ENCODE results near the gene FOSL1. TPM values are rescaled to one million over a fixed set of nuclear protein-coding genes. Genes with fewer than 3 reads are reported as not detected.

FOSL1 gene
- total and polyA plus RNA-seq, 2 donors (not counting 1 experiment from before 2014, with no cell fraction given): 3.5 to 8.8 TPM

DNA sequence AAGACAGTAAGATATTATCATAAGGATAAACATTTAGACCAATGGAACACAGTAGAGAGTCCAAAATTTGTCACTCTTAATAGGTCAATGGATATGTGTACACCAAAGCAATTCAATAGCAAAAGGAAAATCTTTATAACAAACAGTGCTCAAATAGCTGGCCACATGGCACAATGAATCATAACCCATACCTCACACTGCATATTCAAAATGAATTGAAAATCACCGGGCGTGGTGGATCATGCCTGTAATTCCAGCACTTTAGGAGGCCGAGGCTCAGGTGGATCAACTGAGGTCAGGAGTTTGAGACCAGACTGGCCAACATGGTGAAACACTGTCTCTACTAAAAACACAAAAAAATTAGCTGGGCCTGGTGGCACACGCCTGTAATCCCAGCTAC is 58.0 kb downstream of the FOSL1 start:
- H4K20me1 ChIP-seq (ENCODE audit: control insufficient read depth, extremely low read depth, insufficient read depth, low read length): no peaks in the 10 kb centered on the region
- no peak overlapping the region for H3K27ac ChIP-seq (ENCODE audit: insufficient read depth, low read length)
- H3K4me3 ChIP-seq (replicated peaks in 1 of 4; ENCODE audit: control extremely low read depth in 1 of 4, insufficient read depth in 1 of 4, low read depth in 3 of 4, low read length in 4 of 4): no peak overlapping the region
- no peak for TF ChIP-seq EZH2 (IDR thresholded peaks at IDR 0.05; ENCODE audit: low read length, missing control alignments)
- no peak for TF ChIP-seq CTCF (conservative IDR thresholded peaks at IDR 0.05 in 1 of 2, IDR thresholded peaks at IDR 0.05 in 1 of 2; ENCODE audit: low read depth in 1 of 2, low read length in 2 of 2)
- no peak overlapping the region for H3K4me2 ChIP-seq (ENCODE audit: extremely low read depth, insufficient read depth, low read length)
- no peaks in the 10 kb centered on the region for H3K27me3 ChIP-seq (ENCODE audit: control insufficient read depth, insufficient read depth, low read length)
- H3K36me3 ChIP-seq (ENCODE audit: control insufficient read depth, insufficient read depth, low read length): no peaks in the 10 kb centered on the region
- H3K9ac ChIP-seq (ENCODE audit: insufficient read depth, low read length): no peak overlapping the region
- H2AFZ ChIP-seq (ENCODE audit: low read length): no peak overlapping the region
- no peak for DNase-seq (ENCODE audit: low read depth in 2 of 2)
- H3K79me2 ChIP-seq (ENCODE audit: control insufficient read depth, insufficient read depth, low read length): no peaks in the 10 kb centered on the region
- no peaks in the 10 kb centered on the region for H3K9me3 ChIP-seq (ENCODE audit: control insufficient read depth, insufficient read depth, low read depth, low read length)
- no peaks in the 10 kb centered on the region for H3K4me1 ChIP-seq (ENCODE audit: control insufficient read depth, extremely low read depth, insufficient read depth, low read length)

Other genes with a start within 250 kb of the FOSL1 start
- 13.9 and 15.7 TPM in 2 replicates for gene RELA, start 237.5 kb downstream of the FOSL1 start, total RNA-seq
- gene RELA, start 237.5 kb downstream of the FOSL1 start, polyA plus RNA-seq: 23.0 and 31.8 TPM in 2 replicates
- 31.3 and 50.4 TPM in 2 replicates for gene KAT5, start 188.1 kb downstream of the FOSL1 start, total RNA-seq
- 27.8 and 34.0 TPM in 2 replicates for gene KAT5, start 188.1 kb downstream of the FOSL1 start, polyA plus RNA-seq
- gene RNASEH2C, start 179.6 kb downstream of the FOSL1 start, total RNA-seq: 19.5 and 29.1 TPM in 2 replicates
- gene RNASEH2C, start 179.6 kb downstream of the FOSL1 start, polyA plus RNA-seq: 12.6 and 17.9 TPM in 2 replicates
- gene AP5B1, start 119.4 kb downstream of the FOSL1 start, total RNA-seq: 5.1 and 6.3 TPM in 2 replicates
- 1.6 and 2.0 TPM in 2 replicates for gene AP5B1, start 119.4 kb downstream of the FOSL1 start, polyA plus RNA-seq
- gene OVOL1, start 113.3 kb downstream of the FOSL1 start, total RNA-seq: not detected in 2 replicates
- gene OVOL1, start 113.3 kb downstream of the FOSL1 start, polyA plus RNA-seq: not detected in 2 replicates
- 2.3 and 3.1 TPM in 2 replicates for gene SNX32, start 66.4 kb downstream of the FOSL1 start, total RNA-seq
- gene SNX32, start 66.4 kb downstream of the FOSL1 start, polyA plus RNA-seq: 0.33 and 0.66 TPM in 2 replicates
- gene CFL1, start 42.2 kb downstream of the FOSL1 start, total RNA-seq: 486 and 680 TPM in 2 replicates
- gene CFL1, start 42.2 kb downstream of the FOSL1 start, polyA plus RNA-seq: 1,603 and 2,451 TPM in 2 replicates
- gene MUS81, start 40.0 kb downstream of the FOSL1 start, total RNA-seq: 38.8 and 56.8 TPM in 2 replicates
- 18.7 and 23.6 TPM in 2 replicates for gene MUS81, start 40.0 kb downstream of the FOSL1 start, polyA plus RNA-seq
- 48.0 and 74.0 TPM in 2 replicates for gene EFEMP2, start 27.6 kb downstream of the FOSL1 start, total RNA-seq
- 156 and 161 TPM in 2 replicates for gene EFEMP2, start 27.6 kb downstream of the FOSL1 start, polyA plus RNA-seq
- gene CTSW, start 20.6 kb downstream of the FOSL1 start, total RNA-seq: not detected in 2 replicates
- 0.10 TPM in 1 of 2 replicates, not detected in the other for gene CTSW, start 20.6 kb downstream of the FOSL1 start, polyA plus RNA-seq
- gene FIBP, start 11.9 kb downstream of the FOSL1 start, total RNA-seq: 134 and 168 TPM in 2 replicates
- gene FIBP, start 11.9 kb downstream of the FOSL1 start, polyA plus RNA-seq: 81.0 and 132 TPM in 2 replicates
- gene CCDC85B, start 9.7 kb downstream of the FOSL1 start, total RNA-seq: 83.7 and 118 TPM in 2 replicates
- 18.1 and 20.6 TPM in 2 replicates for gene CCDC85B, start 9.7 kb downstream of the FOSL1 start, polyA plus RNA-seq
- 18.0 and 26.6 TPM in 2 replicates for gene C11orf68, start 18.7 kb upstream of the FOSL1 start, total RNA-seq
- 27.6 and 57.2 TPM in 2 replicates for gene C11orf68, start 18.7 kb upstream of the FOSL1 start, polyA plus RNA-seq
- 155 and 300 TPM in 2 replicates for gene DRAP1, start 19.0 kb upstream of the FOSL1 start, total RNA-seq
- 130 and 275 TPM in 2 replicates for gene DRAP1, start 19.0 kb upstream of the FOSL1 start, polyA plus RNA-seq
- gene TSGA10IP, start 45.1 kb upstream of the FOSL1 start, total RNA-seq: 0.17 TPM in 1 of 2 replicates, not detected in the other
- 0.06 TPM in 1 of 2 replicates, not detected in the other for gene TSGA10IP, start 45.1 kb upstream of the FOSL1 start, polyA plus RNA-seq
- 39.0 and 43.3 TPM in 2 replicates for gene SART1, start 61.3 kb upstream of the FOSL1 start, total RNA-seq
- gene SART1, start 61.3 kb upstream of the FOSL1 start, polyA plus RNA-seq: 17.4 and 23.9 TPM in 2 replicates
- 23.4 and 23.5 TPM in 2 replicates for gene EIF1AD, start 101.8 kb upstream of the FOSL1 start, total RNA-seq
- gene EIF1AD, start 101.8 kb upstream of the FOSL1 start, polyA plus RNA-seq: 26.2 and 30.0 TPM in 2 replicates
- 18.5 and 19.0 TPM in 2 replicates for gene BANF1, start 102.1 kb upstream of the FOSL1 start, total RNA-seq
- gene BANF1, start 102.1 kb upstream of the FOSL1 start, polyA plus RNA-seq: 156 and 269 TPM in 2 replicates
- gene CST6, start 111.6 kb upstream of the FOSL1 start, total RNA-seq: 1.8 and 11.1 TPM in 2 replicates
- gene CST6, start 111.6 kb upstream of the FOSL1 start, polyA plus RNA-seq: 0.41 and 0.76 TPM in 2 replicates
- gene CATSPER1, start 126.1 kb upstream of the FOSL1 start, total RNA-seq: not detected in 2 replicates
- gene CATSPER1, start 126.1 kb upstream of the FOSL1 start, polyA plus RNA-seq: 0.28 TPM in 1 of 2 replicates, not detected in the other
- under 0.01 TPM in 1 of 2 replicates, not detected in the other for gene GAL3ST3, start 148.8 kb upstream of the FOSL1 start, total RNA-seq
- gene GAL3ST3, start 148.8 kb upstream of the FOSL1 start, polyA plus RNA-seq: not detected in 2 replicates
- gene SF3B2, start 152.0 kb upstream of the FOSL1 start, total RNA-seq: 108 TPM in 2 replicates
- gene SF3B2, start 152.0 kb upstream of the FOSL1 start, polyA plus RNA-seq: 87.7 and 122 TPM in 2 replicates
- gene PACS1, start 169.9 kb upstream of the FOSL1 start, total RNA-seq: 16.4 and 25.9 TPM in 2 replicates
- 27.7 and 28.5 TPM in 2 replicates for gene PACS1, start 169.9 kb upstream of the FOSL1 start, polyA plus RNA-seq